Midbrain (tissue), 1 donor: Measurements from ENCODE around the gene FARP1.

Source experiments
- DNase-seq: peaks from one replicate; lab custom pipeline; 2025; lab: John Stamatoyannopoulos, UW

FARP1 gene

DNA sequence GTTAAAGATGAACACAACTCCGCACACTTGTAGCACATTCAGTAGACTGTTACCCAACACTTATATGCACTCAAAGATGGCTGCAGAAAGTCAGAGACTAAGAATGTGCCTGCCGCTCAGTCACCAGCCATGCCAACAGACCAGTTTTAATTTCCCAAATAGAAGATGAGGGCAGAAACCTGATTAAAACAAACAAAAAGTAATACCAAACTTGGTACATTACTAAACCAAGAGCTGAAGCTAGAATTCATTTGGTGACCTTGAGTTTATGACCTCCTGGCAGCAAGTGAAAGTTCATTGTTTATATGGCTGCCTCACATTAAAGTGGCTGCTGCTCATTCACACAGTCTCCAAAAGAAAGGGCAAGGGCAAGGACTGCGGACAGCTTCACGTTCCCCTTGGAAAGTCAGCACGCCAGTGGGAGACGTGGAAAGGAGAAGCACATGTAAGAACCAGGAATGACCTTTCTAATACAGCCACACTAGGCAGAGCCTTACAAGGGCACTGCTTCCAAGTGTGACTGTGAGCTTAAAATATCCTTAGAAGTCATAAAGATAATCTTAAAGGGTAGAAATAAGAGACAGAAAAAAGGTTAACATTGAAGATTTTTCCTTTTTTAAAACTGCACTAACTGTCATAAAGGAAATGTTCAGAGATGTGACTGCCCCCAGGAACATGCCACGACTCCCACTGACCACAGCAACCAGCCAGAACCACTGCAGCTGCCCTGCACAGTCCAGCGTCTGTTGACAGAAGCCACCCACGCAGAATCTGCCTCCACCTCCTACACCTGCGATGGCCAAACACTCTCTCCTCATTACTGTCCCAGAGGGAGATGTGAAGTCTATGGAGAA, 360.5 kb downstream of the FARP1 start:
- no peak for DNase-seq

DNA sequence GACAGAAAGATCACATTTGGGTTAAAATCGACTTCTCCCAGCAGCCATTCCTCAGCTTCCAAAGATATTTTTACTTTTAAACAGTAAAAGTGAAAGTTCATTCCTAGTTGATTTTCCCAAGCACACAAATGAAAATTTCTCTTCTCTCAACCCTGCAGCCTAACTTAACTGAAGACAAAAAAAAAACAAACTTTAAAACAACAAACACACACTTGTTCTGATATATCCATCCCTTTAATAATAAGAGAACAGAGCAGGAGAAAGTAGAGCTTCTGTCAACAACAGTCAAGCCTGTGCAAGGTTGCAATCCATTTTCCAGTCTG, 361.1 kb downstream of the FARP1 start:
- no peak for DNase-seq

DNA sequence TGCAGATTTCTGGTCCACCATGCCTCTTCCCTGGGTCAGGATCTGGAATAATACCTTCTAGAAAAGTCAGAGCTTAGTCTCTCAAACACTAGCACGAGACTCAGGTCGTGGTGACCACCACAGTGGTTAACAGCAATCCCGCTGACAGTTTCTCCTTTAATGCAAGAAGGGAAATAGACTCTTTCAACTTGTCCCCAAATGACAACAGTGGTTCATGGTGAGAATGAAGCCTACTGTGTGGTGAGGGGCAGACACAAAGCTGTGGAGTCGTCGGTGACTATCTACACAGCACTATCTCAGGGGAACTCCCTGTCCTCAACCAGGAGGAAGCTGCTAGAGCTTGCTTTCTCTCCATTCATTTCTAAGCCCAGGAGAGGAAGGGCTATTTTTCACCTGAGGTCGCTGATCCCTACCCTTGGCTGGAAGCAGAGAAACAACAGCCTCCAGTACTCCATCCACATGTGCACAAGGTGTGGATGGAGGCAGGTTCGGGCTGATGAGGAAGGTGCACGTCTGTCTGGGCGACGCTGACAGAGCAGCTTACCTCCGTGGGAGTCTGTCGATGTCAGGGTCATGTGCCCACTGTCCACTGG, 361.6 kb downstream of the FARP1 start:
- DNase-seq = no peak
